Thyroid gland (tissue), 4 donors: ENCODE data around the gene EFHD1.

Source experiments
- CTCF ChIP-seq, 6 experiments: fragments of 200-600 bp in 3 of 6; fragments of 450-650 bp in 3 of 6; sonication (generic) in 3 of 6; IDR thresholded peaks; one replicate each; pipeline ENCODE4 v1.5.1; 2016 to 2019; ENCODE audit warnings: antibody characterized with exemption in 6 of 6, mild to moderate bottlenecking in 2 of 6, inconsistent platforms in 1 of 6, moderate library complexity in 1 of 6
- POLR2A ChIP-seq, 2 donors: fragments of 450-650 bp; IDR thresholded peaks; one replicate each; pipeline ENCODE4 v1.6.1; 2017; ENCODE audit warnings: antibody characterized with exemption in 2 of 2, mild to moderate bottlenecking in 2 of 2, moderate library complexity in 1 of 2

GRCh38 chr2:232700154-232700553, 66.8 kb downstream of the EFHD1 start:
- TF ChIP-seq CTCF (IDR thresholded peaks at IDR 0.05) (no peak), POLR2A (IDR thresholded peaks at IDR 0.05) (no peak)
